H9 (cell line): Measurements from ENCODE around the gene CDH20. TPM values are rescaled to one million over a fixed set of nuclear protein-coding genes. Genes with fewer than 3 reads are reported as not detected.

Experiments
- DNase-seq: peaks from one replicate; pipeline ENCODE4 v3.0.0-alpha.2; 2017
- H2AFZ ChIP-seq: one replicate; pipeline ENCODE4 v1.6.1; 2013; ENCODE audit warnings: mild to moderate bottlenecking, low read length, control low read depth, moderate library complexity
- H2AK5ac ChIP-seq: 2 replicates; pipeline ENCODE4 v1.6.1; 2013; ENCODE audit warnings: low read length, control low read depth, mixed read lengths; ENCODE audit not compliant: insufficient read length
- H2BK120ac ChIP-seq: one replicate; pipeline ENCODE4 v1.6.1; 2013; ENCODE audit warnings: low read depth, mild to moderate bottlenecking, low read length, control low read depth, inconsistent platforms; ENCODE audit not compliant: poor library complexity, severe bottlenecking
- H2BK12ac ChIP-seq: 2 replicates; pipeline ENCODE4 v1.6.1; 2013; ENCODE audit warnings: low read length, control low read depth, mixed read lengths, low read depth; ENCODE audit not compliant: insufficient read length
- H2BK15ac ChIP-seq: 2 replicates; pipeline ENCODE4 v1.6.1; 2013; ENCODE audit warnings: low read depth, low read length, control low read depth
- H2BK20ac ChIP-seq: one replicate; pipeline ENCODE4 v1.6.1; 2013; ENCODE audit warnings: low read depth, mild to moderate bottlenecking, low read length, control low read depth, inconsistent platforms; ENCODE audit not compliant: poor library complexity, severe bottlenecking
- H2BK5ac ChIP-seq: 2 replicates; pipeline ENCODE4 v1.6.1; 2013; ENCODE audit warnings: low read length, control low read depth, mixed read lengths; ENCODE audit not compliant: insufficient read length
- H3K14ac ChIP-seq: 2 replicates; pipeline ENCODE4 v1.6.1; 2013; ENCODE audit warnings: low read length, control low read depth; ENCODE audit not compliant: insufficient read depth
- H3K18ac ChIP-seq: 2 replicates; pipeline ENCODE4 v1.6.1; 2013; ENCODE audit warnings: low read depth, mild to moderate bottlenecking, mixed read lengths, low read length, control low read depth; ENCODE audit not compliant: insufficient read length
- H3K23ac ChIP-seq: 2 replicates; pipeline ENCODE4 v1.6.1; 2013; ENCODE audit warnings: low read length, control low read depth, mixed read lengths, low read depth; ENCODE audit not compliant: insufficient read length
- H3K23me2 ChIP-seq: 2 replicates; pipeline ENCODE4 v1.6.1; 2013; ENCODE audit warnings: low read depth, mild to moderate bottlenecking, mixed read lengths, low read length, control low read depth; ENCODE audit not compliant: insufficient read length, poor library complexity, severe bottlenecking
- H3K27ac ChIP-seq: 2 replicates; pipeline ENCODE4 v1.5.1; 2013; ENCODE audit warnings: low read length, control low read depth, mixed read lengths, low read depth; ENCODE audit not compliant: insufficient read length
- H3K27me3 ChIP-seq: 2 replicates; pipeline ENCODE4 v1.6.1; 2013; ENCODE audit warnings: low read length, control low read depth, inconsistent platforms; ENCODE audit not compliant: insufficient read depth
- H3K4ac ChIP-seq: 2 replicates; pipeline ENCODE4 v1.6.1; 2013; ENCODE audit warnings: low read depth, mild to moderate bottlenecking, control low read depth, inconsistent platforms, low read length, moderate library complexity
- H3K4me1 ChIP-seq: 2 replicates; pipeline ENCODE4 v1.6.1; 2013; ENCODE audit warnings: low read length, control low read depth, inconsistent platforms; ENCODE audit not compliant: insufficient read depth
- H3K4me2 ChIP-seq: 2 replicates; pipeline ENCODE4 v1.6.1; 2013; ENCODE audit warnings: low read length, control low read depth, mixed read lengths; ENCODE audit not compliant: insufficient read length, insufficient read depth
- H3K56ac ChIP-seq: 2 replicates; pipeline ENCODE4 v1.6.1; 2013; ENCODE audit warnings: low read depth, mild to moderate bottlenecking, mixed read lengths, low read length, control low read depth; ENCODE audit not compliant: insufficient read length
- H3K79me1 ChIP-seq: 2 replicates; pipeline ENCODE4 v1.6.1; 2013; ENCODE audit warnings: low read depth, mild to moderate bottlenecking, moderate library complexity, low read length, control low read depth, inconsistent platforms; ENCODE audit not compliant: insufficient read depth, poor library complexity, severe bottlenecking
- H3K79me2 ChIP-seq: 2 replicates; pipeline ENCODE4 v1.6.1; 2013; ENCODE audit warnings: low read length, control low read depth, inconsistent platforms; ENCODE audit not compliant: insufficient read depth
- H3K9ac ChIP-seq: 2 replicates; pipeline ENCODE4 v1.6.1; 2013; ENCODE audit warnings: low read length, control low read depth, mixed read lengths; ENCODE audit not compliant: insufficient read length; ENCODE audit errors: extremely low read depth
- H3K9me3 ChIP-seq: one replicate; pipeline ENCODE4 v1.6.1; 2013; ENCODE audit warnings: low read depth, low read length, inconsistent platforms; ENCODE audit not compliant: control insufficient read depth
- H3T11ph ChIP-seq: one replicate; pipeline ENCODE4 v1.6.1; 2013; ENCODE audit warnings: mild to moderate bottlenecking, low read length, control low read depth, inconsistent platforms
- H4K20me1 ChIP-seq: one replicate; pipeline ENCODE4 v1.6.1; 2013; ENCODE audit not compliant: control insufficient read depth, insufficient read length, insufficient read depth
- H4K5ac ChIP-seq: 2 replicates; pipeline ENCODE4 v1.6.1; 2013; ENCODE audit warnings: low read depth, mild to moderate bottlenecking, mixed read lengths, low read length, control low read depth; ENCODE audit not compliant: insufficient read length
- H4K8ac ChIP-seq: replicated peaks from 2 replicates; pipeline ENCODE4 v1.6.1; 2013; ENCODE audit warnings: low read length, control low read depth, mixed read lengths, low read depth; ENCODE audit not compliant: insufficient read length
- H4K91ac ChIP-seq: 2 replicates; pipeline ENCODE4 v1.6.1; 2013; ENCODE audit warnings: low read depth, mild to moderate bottlenecking, moderate library complexity, mixed read lengths, low read length, control low read depth; ENCODE audit not compliant: insufficient read length
- H3K27ac Mint-ChIP-seq, 3 experiments: 2 replicates in 2 of 3; 3 replicates in 1 of 3; pipeline ENCODE4 v1.8.0; 2020 to 2021; ENCODE audit warnings: mixed read lengths in 3 of 3, mild to moderate bottlenecking in 1 of 3, moderate library complexity in 1 of 3
- H3K27me3 Mint-ChIP-seq: 2 replicates; pipeline ENCODE4 v1.8.0; 2021; ENCODE audit warnings: low read depth, mild to moderate bottlenecking, moderate library complexity, mixed read lengths
- H3K36me3 Mint-ChIP-seq, 3 experiments: 2 replicates in 2 of 3; 3 replicates in 1 of 3; pipeline ENCODE4 v1.8.0; 2020 to 2021; ENCODE audit warnings: low read depth in 3 of 3, mixed read lengths in 3 of 3; ENCODE audit not compliant: insufficient read depth in 1 of 3
- H3K4me1 Mint-ChIP-seq, 2 experiments: 2 replicates each; pipeline ENCODE4 v1.8.0; 2020; ENCODE audit warnings: mixed read lengths in 2 of 2
- H3K4me3 Mint-ChIP-seq, 2 experiments: 2 replicates in 1 of 2; 3 replicates in 1 of 2; pipeline ENCODE4 v1.8.0; 2020 to 2021; ENCODE audit warnings: mild to moderate bottlenecking in 2 of 2, mixed read lengths in 2 of 2, moderate library complexity in 1 of 2
- H3K9me3 Mint-ChIP-seq, 2 experiments: 2 replicates in 1 of 2; 3 replicates in 1 of 2; pipeline ENCODE4 v1.8.0; 2020; ENCODE audit warnings: mild to moderate bottlenecking in 2 of 2, mixed read lengths in 2 of 2, moderate library complexity in 1 of 2
- WGBS: extraction: QIAGEN DNeasy Blood & Tissue Kit; methylation state at CpG from one replicate; pipeline ENCODE4 v1.1.7; 2013; ENCODE audit warnings: missing lambda C conversion rate, low lambda C conversion rate, mixed read lengths; ENCODE audit not compliant: insufficient read length; ENCODE audit errors: extremely low coverage; 5-methylcytosine and 5-hydroxymethylcytosine counted together
- total RNA-seq: library from RNA; stranded (reverse); gene quantifications from 2 replicates; pipeline ENCODE4 v1.2.1, GENCODE V29; 2021
- TF ChIP-seq, protein P1 (sequence below): fragments of 200-600 bp; sonication (generic); conservative IDR thresholded peaks from 3 replicates; pipeline ENCODE4 v1.8.0; 2021; ENCODE audit warnings: antibody characterized with exemption, mild to moderate bottlenecking

The CDH20 gene
- total RNA-seq, 1 experiment from 2014 or later = not detected

DNA sequence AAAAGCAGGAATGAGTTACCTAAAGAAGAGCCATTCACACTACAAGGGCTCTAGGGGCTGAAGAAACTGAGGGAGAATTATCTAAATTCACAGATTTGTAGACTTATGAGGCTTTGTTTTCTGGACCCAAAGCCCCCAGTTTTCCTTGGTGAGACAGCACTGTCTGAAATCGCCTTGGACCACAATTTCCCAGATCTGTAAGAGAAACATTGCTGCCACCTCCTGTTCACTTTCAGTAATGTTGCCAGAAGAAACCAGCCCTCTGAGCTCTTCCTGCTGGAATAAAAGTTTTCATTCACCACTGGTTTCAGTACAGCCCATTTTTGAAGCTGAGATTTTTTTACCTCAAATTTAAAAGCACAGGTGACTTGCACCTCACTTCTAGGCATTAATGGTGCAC is 169.2 kb downstream of the CDH20 start:
- TF ChIP-seq, protein P1, sequence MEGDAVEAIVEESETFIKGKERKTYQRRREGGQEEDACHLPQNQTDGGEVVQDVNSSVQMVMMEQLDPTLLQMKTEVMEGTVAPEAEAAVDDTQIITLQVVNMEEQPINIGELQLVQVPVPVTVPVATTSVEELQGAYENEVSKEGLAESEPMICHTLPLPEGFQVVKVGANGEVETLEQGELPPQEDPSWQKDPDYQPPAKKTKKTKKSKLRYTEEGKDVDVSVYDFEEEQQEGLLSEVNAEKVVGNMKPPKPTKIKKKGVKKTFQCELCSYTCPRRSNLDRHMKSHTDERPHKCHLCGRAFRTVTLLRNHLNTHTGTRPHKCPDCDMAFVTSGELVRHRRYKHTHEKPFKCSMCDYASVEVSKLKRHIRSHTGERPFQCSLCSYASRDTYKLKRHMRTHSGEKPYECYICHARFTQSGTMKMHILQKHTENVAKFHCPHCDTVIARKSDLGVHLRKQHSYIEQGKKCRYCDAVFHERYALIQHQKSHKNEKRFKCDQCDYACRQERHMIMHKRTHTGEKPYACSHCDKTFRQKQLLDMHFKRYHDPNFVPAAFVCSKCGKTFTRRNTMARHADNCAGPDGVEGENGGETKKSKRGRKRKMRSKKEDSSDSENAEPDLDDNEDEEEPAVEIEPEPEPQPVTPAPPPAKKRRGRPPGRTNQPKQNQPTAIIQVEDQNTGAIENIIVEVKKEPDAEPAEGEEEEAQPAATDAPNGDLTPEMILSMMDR = peak; percentile 81
- no peaks in the 10 kb centered on the region for H3K79me2 ChIP-seq
- no peaks in the 10 kb centered on the region for H4K20me1 ChIP-seq
- no peak overlapping the region for H3T11ph ChIP-seq
- no peak overlapping the region for H3K9ac ChIP-seq
- DNase-seq = peak; percentile 50
- H3K23ac ChIP-seq = no peak overlapping the region
- H2BK15ac ChIP-seq = no peak overlapping the region
- H3K23me2 ChIP-seq = no peaks in the 10 kb centered on the region
- Mint-ChIP-seq H3K27me3 (no peaks in the 10 kb centered on the region), H3K36me3 (no peaks in the 10 kb centered on the region), H3K4me3 (no peak overlapping the region; a peak in 1 of 5 replicates), H3K9me3 (no peaks in the 10 kb centered on the region; a peak in 1 of 5 replicates), H3K4me1 (peaks cover 13 to 16% of the 10 kb centered on the region in 2 experiments), H3K27ac (no peak overlapping the region)
- H3K9me3 ChIP-seq = no peaks in the 10 kb centered on the region
- no peak overlapping the region for H2BK5ac ChIP-seq
- H2BK120ac ChIP-seq = no peak overlapping the region
- no peak overlapping the region for H4K8ac ChIP-seq
- H3K4ac ChIP-seq = no peak overlapping the region
- H3K27me3 ChIP-seq = no peaks in the 10 kb centered on the region
- no peak overlapping the region for H3K4me2 ChIP-seq
- no peak overlapping the region for H2BK12ac ChIP-seq
- H3K18ac ChIP-seq = no peak overlapping the region
- no peak overlapping the region for H3K14ac ChIP-seq
- H4K91ac ChIP-seq = no peak overlapping the region
- H2AFZ ChIP-seq = no peak overlapping the region
- H4K5ac ChIP-seq = no peak overlapping the region
- no peak overlapping the region for H2AK5ac ChIP-seq
- WGBS = no CpG with 5 or more reads among the region's 1 CpG
- no peaks in the 10 kb centered on the region for H3K79me1 ChIP-seq
- H3K27ac ChIP-seq = no peak overlapping the region
- no peak overlapping the region for H2BK20ac ChIP-seq
- no peaks in the 10 kb centered on the region; the same call in 1 of the 2 replicates for H3K4me1 ChIP-seq
- no peak overlapping the region for H3K56ac ChIP-seq
